Measurements from ENCODE around the gene BBIP1. TPM values are rescaled to one million over a fixed set of nuclear protein-coding genes. Genes with fewer than 3 reads are reported as not detected.

The BBIP1 gene
- total and polyA plus RNA-seq, 2 experiments from 2014 or later = 14.8 to 56.5 TPM

DNA sequence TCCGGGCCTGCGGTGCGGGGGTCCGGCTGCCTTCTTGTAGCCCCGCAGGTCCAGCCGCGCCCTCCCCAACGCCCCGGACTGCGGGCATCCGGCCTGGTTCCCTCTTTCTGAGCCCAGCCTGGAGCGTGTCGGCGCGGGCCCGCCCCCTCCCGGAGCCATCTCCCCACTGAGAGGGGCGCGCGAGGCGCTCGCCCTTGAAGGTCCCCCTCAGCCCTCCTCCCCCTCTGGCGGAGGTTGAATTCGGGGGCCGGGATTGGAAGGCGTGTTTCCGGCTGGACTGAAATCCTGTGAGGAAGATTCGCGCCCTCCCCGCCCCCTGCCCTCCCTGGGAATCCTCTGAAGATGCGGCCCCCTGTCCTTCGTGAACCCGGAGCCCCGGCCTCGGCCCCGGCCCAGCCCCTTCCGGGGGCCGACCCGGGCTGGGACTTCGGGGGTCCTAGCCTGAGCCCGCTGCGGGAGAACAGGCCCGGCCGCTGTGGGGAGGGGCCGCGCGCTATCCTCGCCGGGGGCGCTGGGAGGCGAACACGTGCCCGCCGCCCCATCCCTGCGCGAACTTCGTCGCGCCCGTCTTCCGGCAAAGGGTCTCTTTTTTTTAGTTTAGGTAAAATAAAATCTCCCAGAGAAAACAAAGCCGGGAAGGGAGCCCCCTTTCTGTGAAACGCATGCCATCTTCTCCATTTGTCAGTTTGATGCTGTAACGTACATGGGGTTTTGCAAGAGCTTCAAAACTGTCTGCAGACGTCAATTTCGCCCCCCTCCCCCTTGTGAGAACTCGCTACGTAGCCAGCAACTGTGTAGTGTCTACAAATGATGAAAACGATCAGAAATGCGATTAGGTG, 46.6 kb downstream of the BBIP1 start:
- peaks cover 13% of the 10 kb centered on the region for H3K79me2 ChIP-seq (replicated peaks; ENCODE audit: insufficient read depth)
- H3K27me3 Mint-ChIP-seq (ENCODE audit: insufficient read depth, low read depth, poor library complexity) = peaks cover 6% of the 10 kb centered on the region
- no peaks in the 10 kb centered on the region for H3K36me3 ChIP-seq (ENCODE audit: insufficient read depth)
- no peaks in the 10 kb centered on the region for H3K9me3 Mint-ChIP-seq
- peak; percentile 75 for ATAC-seq
- peaks cover 25% of the 10 kb centered on the region for H3K4me1 Mint-ChIP-seq
- no peaks in the 10 kb centered on the region for H3F3A ChIP-seq (replicated peaks; ENCODE audit: low read depth)
- H3K27me3 ChIP-seq (ENCODE audit: insufficient read depth) = no peaks in the 10 kb centered on the region
- H3K36me3 Mint-ChIP-seq (ENCODE audit: low read depth) = no peaks in the 10 kb centered on the region; the same call in 2 of the 3 replicates
- peak overlapping the region; percentile 84 for H3K27ac ChIP-seq (ENCODE audit: low read depth)
- peak overlapping the region; percentile 61 for H3K4me3 ChIP-seq
- no peaks in the 10 kb centered on the region for H3K9me2 ChIP-seq (ENCODE audit: insufficient read depth)
- H4K20me1 ChIP-seq (replicated peaks; ENCODE audit: insufficient read depth) = no peaks in the 10 kb centered on the region
- peak overlapping the region; percentile 77 for H2AFZ ChIP-seq
- peak overlapping the region; percentile 90 for H3K4me3 Mint-ChIP-seq
- TF ChIP-seq, protein P1, sequence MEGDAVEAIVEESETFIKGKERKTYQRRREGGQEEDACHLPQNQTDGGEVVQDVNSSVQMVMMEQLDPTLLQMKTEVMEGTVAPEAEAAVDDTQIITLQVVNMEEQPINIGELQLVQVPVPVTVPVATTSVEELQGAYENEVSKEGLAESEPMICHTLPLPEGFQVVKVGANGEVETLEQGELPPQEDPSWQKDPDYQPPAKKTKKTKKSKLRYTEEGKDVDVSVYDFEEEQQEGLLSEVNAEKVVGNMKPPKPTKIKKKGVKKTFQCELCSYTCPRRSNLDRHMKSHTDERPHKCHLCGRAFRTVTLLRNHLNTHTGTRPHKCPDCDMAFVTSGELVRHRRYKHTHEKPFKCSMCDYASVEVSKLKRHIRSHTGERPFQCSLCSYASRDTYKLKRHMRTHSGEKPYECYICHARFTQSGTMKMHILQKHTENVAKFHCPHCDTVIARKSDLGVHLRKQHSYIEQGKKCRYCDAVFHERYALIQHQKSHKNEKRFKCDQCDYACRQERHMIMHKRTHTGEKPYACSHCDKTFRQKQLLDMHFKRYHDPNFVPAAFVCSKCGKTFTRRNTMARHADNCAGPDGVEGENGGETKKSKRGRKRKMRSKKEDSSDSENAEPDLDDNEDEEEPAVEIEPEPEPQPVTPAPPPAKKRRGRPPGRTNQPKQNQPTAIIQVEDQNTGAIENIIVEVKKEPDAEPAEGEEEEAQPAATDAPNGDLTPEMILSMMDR (conservative IDR thresholded peaks at IDR 0.05; ENCODE audit: low read depth in 2 of 2) = peak; percentile 11 to 12; a peak in 1 of 4 replicates
- TF ChIP-seq ZNF331 (CRISPR knock-in tag; IDR thresholded peaks at IDR 0.05; ENCODE audit: low read depth) (no peak), CREB1 (CRISPR knock-in tag; IDR thresholded peaks at IDR 0.05; ENCODE audit: low read depth) (peak; percentile 30; the same call in 1 of the 2 replicates)
- TF ChIP-seq, protein P2, sequence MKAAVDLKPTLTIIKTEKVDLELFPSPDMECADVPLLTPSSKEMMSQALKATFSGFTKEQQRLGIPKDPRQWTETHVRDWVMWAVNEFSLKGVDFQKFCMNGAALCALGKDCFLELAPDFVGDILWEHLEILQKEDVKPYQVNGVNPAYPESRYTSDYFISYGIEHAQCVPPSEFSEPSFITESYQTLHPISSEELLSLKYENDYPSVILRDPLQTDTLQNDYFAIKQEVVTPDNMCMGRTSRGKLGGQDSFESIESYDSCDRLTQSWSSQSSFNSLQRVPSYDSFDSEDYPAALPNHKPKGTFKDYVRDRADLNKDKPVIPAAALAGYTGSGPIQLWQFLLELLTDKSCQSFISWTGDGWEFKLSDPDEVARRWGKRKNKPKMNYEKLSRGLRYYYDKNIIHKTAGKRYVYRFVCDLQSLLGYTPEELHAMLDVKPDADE (IDR thresholded peaks at IDR 0.05) = no peak; the same call in 1 of the 2 replicates
- DNase-seq (ENCODE audit: low spot score) = peak; percentile 87
- peaks cover 22% of the 10 kb centered on the region for H3K4me1 ChIP-seq (ENCODE audit: insufficient read depth)
- H3K27ac Mint-ChIP-seq = peak overlapping the region; percentile 94
- peak overlapping the region; percentile 80 for H3K4me2 ChIP-seq

- peak; percentile 54; the same call in 1 of the 2 replicates for TF ChIP-seq POLR2AphosphoS5 (IDR thresholded peaks at IDR 0.05; ENCODE audit: low read depth)
- TF ChIP-seq NANOG (IDR thresholded peaks at IDR 0.05; ENCODE audit: borderline replicate concordance) = no peak
- H3K9me2 ChIP-seq (ENCODE audit: insufficient read depth) = no peaks in the 10 kb centered on the region
- peaks cover 6% of the 10 kb centered on the region for H3K27me3 Mint-ChIP-seq (ENCODE audit: insufficient read depth, low read depth, poor library complexity)
- peak within 1 kb of the TSS; percentile 82 for H3K4me2 ChIP-seq
- ATAC-seq = peak; percentile 84
- H2AFZ ChIP-seq = peak within 1 kb of the TSS; percentile 86
- no peaks in the 10 kb centered on the region; the same call in 2 of the 3 replicates for H3K36me3 Mint-ChIP-seq (ENCODE audit: low read depth)
- peak within 1 kb of the TSS; percentile 61 for H3K4me3 ChIP-seq
- H3K27ac Mint-ChIP-seq = peak within 1 kb of the TSS; percentile 94
- peak; percentile 99 for DNase-seq (ENCODE audit: low spot score)
- peak within 1 kb of the TSS; percentile 90 for H3K4me3 Mint-ChIP-seq
- peaks cover 22% of the 10 kb centered on the region for H3K4me1 ChIP-seq (ENCODE audit: insufficient read depth)
- no peaks in the 10 kb centered on the region for H3F3A ChIP-seq (replicated peaks; ENCODE audit: low read depth)
- peaks cover 25% of the 10 kb centered on the region for H3K4me1 Mint-ChIP-seq
- peak within 1 kb of the TSS; percentile 95 for H3K27ac ChIP-seq (ENCODE audit: low read depth)
- no peaks in the 10 kb centered on the region for H3K36me3 ChIP-seq (ENCODE audit: insufficient read depth)
- H4K20me1 ChIP-seq (replicated peaks; ENCODE audit: insufficient read depth) = no peaks in the 10 kb centered on the region
- no peaks in the 10 kb centered on the region for H3K27me3 ChIP-seq (ENCODE audit: insufficient read depth)
- H3K79me2 ChIP-seq (replicated peaks; ENCODE audit: insufficient read depth) = peaks cover 13% of the 10 kb centered on the region
- no peaks in the 10 kb centered on the region for H3K9me3 Mint-ChIP-seq
These were observed 47.5 kb downstream of the BBIP1 start, which contains the start of gene PDCD4 for GRCh38 chr10:110871298-110872084. Gene PDCD4, plus strand, starts transcription at chr10:110871928. Its CDS starts 4,100 bp downstream, at chr10:110876028.

All from GM23338 (cell line).